HepG2 (cell line): Measurements from ENCODE around the gene AGAP3. TPM values are rescaled to one million over a fixed set of nuclear protein-coding genes. Genes with fewer than 3 reads are reported as not detected.

Experiments used
- ATAC-seq: fragments of 200-7000 bp; cut with Tn5 transposase; 3 replicates; pipeline ENCODE4 v1.9.1; 2020; ENCODE audit warnings: mild to moderate bottlenecking, moderate library complexity
- BruUV-seq: library from RNA; stranded (reverse); fragments of 400-500 nt; replicated peaks from 2 replicates; lab custom pipeline; 2021; lab: Mats Ljungman, UMichigan
- CTCF ChIA-PET: fragments of 300-600 bp; formaldehyde crosslinking; extraction: SDS; loops from one replicate; lab custom pipeline; 2021; ENCODE audit warnings: low total read pairs, inconsistent platforms, low intra/inter-chr PET ratio; lab: Yijun Ruan, JAX
- POLR2A ChIA-PET: fragments of 350-600 bp; sonication (Branson Sonifier 250); formaldehyde crosslinking; loops from one replicate; lab custom pipeline; 2020; ENCODE audit warnings: antibody characterized with exemption, inconsistent platforms; lab: Yijun Ruan, JAX
- DNase-seq: peaks from one replicate; pipeline ENCODE4 v3.0.0-alpha.2; 2015; ENCODE audit warnings: low spot score
- FAIRE-seq: peaks from 3 replicates; lab custom pipeline; 2011; peaks lifted over from hg19 to GRCh38; lab: Jason Lieb, UNC
- H2AFZ ChIP-seq: one replicate; pipeline ENCODE4 v1.6.1; 2011; ENCODE audit warnings: low read length, inconsistent platforms
- H3K27ac ChIP-seq: fragments of 300-600 bp; 3 replicates; pipeline ENCODE4 v1.8.0; 2011; ENCODE audit warnings: mixed run types, mild to moderate bottlenecking, mixed read lengths, low read length, inconsistent platforms; ENCODE audit not compliant: insufficient read depth; ENCODE audit errors: extremely low read length
- H3K27me3 ChIP-seq, 2 experiments: fragments of 200-600 bp in 1 of 2; 2 replicates in 1 of 2; 3 replicates in 1 of 2; pipeline versions ENCODE4 v1.6.0 to v1.8.0; 2011; ENCODE audit warnings: low read length in 2 of 2, mild to moderate bottlenecking in 2 of 2, moderate library complexity in 2 of 2, inconsistent platforms in 1 of 2; ENCODE audit not compliant: insufficient read depth in 2 of 2, control insufficient read depth in 1 of 2
- H3K36me3 ChIP-seq, 2 experiments: fragments of 200-600 bp in 1 of 2; replicated peaks in 1 of 2; 2 replicates in 1 of 2; 3 replicates in 1 of 2; pipeline versions ENCODE4 v1.5.1 to v1.8.0; 2011; ENCODE audit warnings: low read length in 2 of 2, inconsistent platforms in 1 of 2; ENCODE audit not compliant: insufficient read depth in 2 of 2, control insufficient read depth in 1 of 2
- H3K4me1 ChIP-seq: 2 replicates; pipeline ENCODE4 v1.5.1; 2012; ENCODE audit warnings: low read length, inconsistent platforms; ENCODE audit not compliant: insufficient read depth
- H3K4me2 ChIP-seq: 2 replicates; pipeline ENCODE4 v1.6.0; 2011; ENCODE audit warnings: low read depth, low read length, inconsistent platforms
- H3K4me3 ChIP-seq, 3 experiments: fragments of 200-600 bp in 1 of 3; sonication (generic), shearing (Covaris generic) in 1 of 3; replicated peaks in 1 of 3; 2 replicates each; pipeline ENCODE4 v1.5.1; 2011 to 2016; ENCODE audit warnings: low read length in 3 of 3, inconsistent platforms in 2 of 3, low read depth in 2 of 3, mild to moderate bottlenecking in 2 of 3, control low read depth in 1 of 3, mixed read lengths in 1 of 3; ENCODE audit not compliant: insufficient read depth in 1 of 3
- H3K79me2 ChIP-seq: one replicate; pipeline ENCODE4 v1.6.1; 2011; ENCODE audit warnings: low read length, inconsistent platforms; ENCODE audit not compliant: insufficient read depth
- H3K9ac ChIP-seq: 2 replicates; pipeline ENCODE4 v1.6.0; 2011; ENCODE audit warnings: mild to moderate bottlenecking, low read depth, low read length, inconsistent platforms; ENCODE audit not compliant: insufficient read depth
- H3K9me3 ChIP-seq: 2 replicates; pipeline ENCODE4 v1.5.1; 2012; ENCODE audit warnings: mild to moderate bottlenecking, low read length
- H4K20me1 ChIP-seq: 2 replicates; pipeline ENCODE4 v1.6.0; 2011; ENCODE audit warnings: inconsistent platforms, mild to moderate bottlenecking, low read length, moderate library complexity; ENCODE audit not compliant: insufficient read depth
- CAMTA2 ChIP-seq: sonication (generic); formaldehyde crosslinking; IDR thresholded peaks from 2 replicates; pipeline ENCODE4 v1.4.0; 2020; ENCODE audit warnings: mild to moderate bottlenecking, missing genetic modification reagents, borderline replicate concordance
- DMAP1 ChIP-seq: IDR thresholded peaks from 2 replicates; pipeline ENCODE4 v1.6.1; 2016
- DNMT1 ChIP-seq: sonication (generic); formaldehyde crosslinking; IDR thresholded peaks from 2 replicates; pipeline ENCODE4 v1.5.1; 2020; ENCODE audit warnings: mild to moderate bottlenecking, missing genetic modification reagents
- FOXP4 ChIP-seq: sonication (generic); formaldehyde crosslinking; IDR thresholded peaks from 2 replicates; pipeline ENCODE4 v1.4.0; 2020; ENCODE audit warnings: missing genetic modification reagents
- GPN1 ChIP-seq: sonication (generic); formaldehyde crosslinking; IDR thresholded peaks from 2 replicates; pipeline ENCODE4 v1.5.1; 2020; ENCODE audit warnings: missing genetic modification reagents, borderline replicate concordance
- HOXD1 ChIP-seq: sonication (generic); formaldehyde crosslinking; IDR thresholded peaks from 2 replicates; pipeline ENCODE4 v1.5.0; 2020; ENCODE audit warnings: missing genetic modification reagents
- ISX ChIP-seq: sonication (generic); formaldehyde crosslinking; conservative IDR thresholded peaks from 2 replicates; pipeline ENCODE4 v1.5.0; 2020; ENCODE audit warnings: missing genetic modification reagents
- KLF16 ChIP-seq, 2 experiments: sonication (generic) in 1 of 2; formaldehyde crosslinking in 1 of 2; IDR thresholded peaks; 2 replicates each; pipeline versions ENCODE4 v1.6.1 to v1.8.0; 2016 to 2023; ENCODE audit warnings: missing genetic modification reagents in 2 of 2, missing compliant biosample characterization in 1 of 2
- KMT2A ChIP-seq: sonication (generic); formaldehyde crosslinking; IDR thresholded peaks from 2 replicates; pipeline ENCODE4 v1.4.0; 2020; ENCODE audit warnings: missing genetic modification reagents
- SKIL ChIP-seq: sonication (generic); formaldehyde crosslinking; IDR thresholded peaks from 2 replicates; pipeline ENCODE4 v1.8.0; 2022; ENCODE audit warnings: missing genetic modification reagents, mild to moderate bottlenecking, moderate library complexity, borderline replicate concordance
- SMC3 ChIP-seq: IDR thresholded peaks from 2 replicates; pipeline ENCODE4 v1.6.1; 2011; ENCODE audit warnings: low read length, improper control_type of control experiment
- SOX13 ChIP-seq, 3 experiments: fragments of 450-650 bp in 1 of 3; sonication (generic) in 1 of 3; formaldehyde crosslinking in 1 of 3; IDR thresholded peaks in 2 of 3; conservative IDR thresholded peaks in 1 of 3; 2 replicates each; pipeline versions ENCODE4 v1.5.0 to v1.6.1; 2016 to 2020; ENCODE audit warnings: antibody characterized with exemption in 1 of 3, mild to moderate bottlenecking in 1 of 3, missing compliant biosample characterization in 1 of 3, missing genetic modification reagents in 1 of 3, moderate library complexity in 1 of 3
- ZBTB14 ChIP-seq: sonication (generic); formaldehyde crosslinking; IDR thresholded peaks from 2 replicates; pipeline ENCODE4 v1.4.0; 2020; ENCODE audit warnings: missing genetic modification reagents
- ZNF24 ChIP-seq: fragments of 450-650 bp; IDR thresholded peaks from 2 replicates; pipeline ENCODE4 v1.6.1; 2017; ENCODE audit warnings: antibody characterized with exemption, mild to moderate bottlenecking
- ZNF484 ChIP-seq: sonication (generic); formaldehyde crosslinking; IDR thresholded peaks from 2 replicates; pipeline ENCODE4 v1.5.1; 2020; ENCODE audit warnings: mild to moderate bottlenecking, low read depth, missing genetic modification reagents, borderline replicate concordance
- ZNF550 ChIP-seq: sonication (generic); formaldehyde crosslinking; IDR thresholded peaks from 2 replicates; pipeline ENCODE4 v1.4.0; 2020; ENCODE audit warnings: mild to moderate bottlenecking, missing genetic modification reagents, borderline replicate concordance
- ZNF746 ChIP-seq: sonication (generic); formaldehyde crosslinking; IDR thresholded peaks from 2 replicates; pipeline ENCODE4 v1.8.0; 2022; ENCODE audit warnings: mild to moderate bottlenecking, missing genetic modification reagents
- ZNF777 ChIP-seq: sonication (generic); formaldehyde crosslinking; IDR thresholded peaks from 2 replicates; pipeline ENCODE4 v1.4.0; 2020; ENCODE audit warnings: missing genetic modification reagents
- ZNF83 ChIP-seq: sonication (generic); formaldehyde crosslinking; IDR thresholded peaks from 2 replicates; pipeline ENCODE4 v1.4.0; 2020; ENCODE audit warnings: missing genetic modification reagents, mild to moderate bottlenecking, borderline replicate concordance
- WGBS: methylation state at CpG from one replicate; pipeline ENCODE4 v1.1.6; 2017; ENCODE audit warnings: low lambda C conversion rate; 5-methylcytosine and 5-hydroxymethylcytosine counted together
- in situ Hi-C: cut with HindIII; loops from 2 replicates; pipeline ENCODE4 v1.10.0; 2017; ENCODE audit warnings: low pct_unique_long_range_greater_than_20kb; ENCODE audit not compliant: extremely low pct_ligation_motif_present
- intact Hi-C: fragments of 100-400 bp; cut with micrococcal nuclease; formaldehyde crosslinking; loops from one replicate; pipeline ENCODE4 v1.10.0; 2022; ENCODE audit not compliant: unreplicated experiment
- polyA plus RNA-seq, 8 experiments: library from polyadenylated mRNA; depleted of rRNA in 3 of 8; stranded (reverse) in 7 of 8; unstranded in 1 of 8; fragments of >200 nt; fragmentation: Illumina TruSeq in 4 of 8; extraction: Trizol in 4 of 8; gene quantifications; 2 replicates each; pipeline versions ENCODE4 v1.2.1 to v1.2.3, GENCODE V29; 2011 to 2016; ENCODE audit warnings: low read depth in 4 of 8, missing spikeins in 1 of 8, mixed read lengths in 1 of 8; ENCODE audit not compliant: insufficient read depth in 1 of 8
- total RNA-seq, 5 experiments: library from RNA; depleted of rRNA; stranded (reverse); fragments of >200 nt; fragmentation: Illumina TruSeq; extraction: Trizol; gene quantifications; 2 replicates each; pipeline ENCODE4 v1.2.3, GENCODE V29; 2016; ENCODE audit warnings: low read depth in 1 of 5

Gene AGAP3
- total and polyA plus RNA-seq, 2 of the 13 experiments (the other 11 are each of a cell fraction or from before 2014, with no cell fraction given): 31.3 to 61.4 TPM

DNA sequence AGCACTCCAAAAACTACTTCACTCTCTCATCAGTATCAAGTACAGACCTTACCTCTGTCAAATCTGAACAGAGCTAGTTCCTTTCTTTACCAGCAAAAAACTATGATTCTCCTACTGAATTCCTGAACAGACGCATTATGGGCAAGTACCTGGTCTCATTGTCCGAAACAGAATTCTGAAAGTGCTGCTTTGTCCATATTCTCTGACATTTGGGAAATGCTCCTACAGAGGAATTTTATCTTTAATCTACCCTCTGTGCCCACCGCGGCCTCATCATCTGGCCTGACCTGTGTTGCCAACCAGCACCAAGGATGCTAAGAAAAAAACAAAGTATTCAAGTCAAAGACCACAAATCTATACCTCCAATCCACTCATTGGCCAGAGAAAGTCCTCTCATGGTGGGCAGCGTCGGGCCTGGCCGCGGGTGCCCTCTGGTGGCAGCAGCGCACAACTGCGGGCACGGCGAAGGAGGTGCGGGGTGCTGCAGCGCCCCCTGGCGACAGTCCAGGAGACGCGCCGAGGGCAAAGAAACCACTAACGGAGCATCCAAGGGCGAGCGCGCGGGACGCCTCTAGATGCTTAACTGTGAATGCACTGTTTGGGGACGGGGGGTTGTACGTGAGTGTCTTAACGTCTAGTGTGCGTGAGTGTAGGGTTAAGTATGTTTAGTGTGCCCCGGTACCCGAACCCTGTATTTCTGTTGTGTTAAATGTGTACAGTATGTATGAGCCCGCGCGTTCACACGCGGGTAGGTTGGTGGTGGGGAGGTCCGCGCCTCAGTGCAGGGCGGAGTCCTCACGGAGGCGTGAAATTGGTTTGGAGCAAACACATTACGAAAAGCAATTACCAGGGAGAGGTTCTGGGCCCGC lies 86.2 kb downstream of the AGAP3 start:
- in situ Hi-C loops: no loop called here
- H3K79me2 ChIP-seq: no peaks in the 10 kb centered on the region
- intact Hi-C loops: loop anchor here (10.0 kb wide), 1 partner anchor 132 kb away; no protein-coding TSS in a partner anchor
- no peaks in the 10 kb centered on the region for H4K20me1 ChIP-seq
- peak; percentile 71 for FAIRE-seq
- no peak overlapping the region for H3K4me2 ChIP-seq
- peaks cover 2 to 45% of the 10 kb centered on the region in 2 experiments; a peak in 4 of 5 replicates for H3K27me3 ChIP-seq
- H3K9me3 ChIP-seq: no peaks in the 10 kb centered on the region
- ChIA-PET POLR2A (no interaction called here), CTCF (interaction anchor here (0.8 to 2.7 kb wide), 3 partner anchors 22 to 131 kb away, joined by 3 to 67 read pairs (median 8); no protein-coding TSS in a partner anchor)
- no peaks in the 10 kb centered on the region for H3K36me3 ChIP-seq
- H3K9ac ChIP-seq: no peak overlapping the region
- no TSS peak for BruUV-seq
- H3K4me3 ChIP-seq: no peak overlapping the region
- no peak overlapping the region for H3K27ac ChIP-seq
- DNase-seq: peak; percentile 53
- WGBS: 31% methylated on average over 29 of the region's 42 CpGs
- no peak overlapping the region for H2AFZ ChIP-seq
- no peaks in the 10 kb centered on the region for H3K4me1 ChIP-seq
- ATAC-seq: peak; percentile 69
- TF ChIP-seq KMT2A: peak; percentile 57; the same call in 1 of the 2 replicates
- TF ChIP-seq ZNF83 (CRISPR knock-in tag): no peak
- no peak for TF ChIP-seq ZNF746 (CRISPR knock-in tag)
- no peak for TF ChIP-seq GPN1 (CRISPR knock-in tag)
- TF ChIP-seq ZNF24: no peak
- no peak for TF ChIP-seq ISX (CRISPR knock-in tag)
- no peak for TF ChIP-seq CAMTA2 (CRISPR knock-in tag)
- no peak for TF ChIP-seq SKIL (CRISPR knock-in tag)
- TF ChIP-seq SMC3: peak; percentile 64; the same call in 1 of the 2 replicates
- TF ChIP-seq ZNF484 (CRISPR knock-in tag): no peak
- TF ChIP-seq HOXD1: no peak
- TF ChIP-seq DNMT1 (CRISPR knock-in tag): no peak
- no peak for TF ChIP-seq ZBTB14 (CRISPR knock-in tag)
- TF ChIP-seq ZNF550: no peak
- TF ChIP-seq DMAP1 (CRISPR knock-in tag): no peak
- no peak for TF ChIP-seq SOX13 (IDR thresholded peaks at IDR 0.05)
- no peak for TF ChIP-seq SOX13 (CRISPR knock-in tag; conservative IDR thresholded peaks at IDR 0.05 in 1 of 2, IDR thresholded peaks at IDR 0.05 in 1 of 2)
- TF ChIP-seq KLF16 (CRISPR knock-in tag; IDR thresholded peaks at IDR 0.05): peak in 1 of 2 experiments; percentile 69; a peak in 1 of 4 replicates
- no peak for TF ChIP-seq FOXP4 (CRISPR knock-in tag)
- TF ChIP-seq ZNF777 (CRISPR knock-in tag): peak; percentile 53; the same call in 1 of the 2 replicates
